ENCODE data around the gene C4orf50. TPM values are rescaled to one million over a fixed set of nuclear protein-coding genes. Genes with fewer than 3 reads are reported as not detected.
A peak's percentile ranks its signal among the peaks of the same experiment; 100 is the strongest.
"Not testable (repeated sequence)": the region's sequence is repeated elsewhere in the genome, so short reads cannot be mapped to it uniquely, and the experiment has no call there.

Gene C4orf50
- total RNA-seq, 2 donors from 2014 or later, result 0.13 TPM; not detected in 1

DNA sequence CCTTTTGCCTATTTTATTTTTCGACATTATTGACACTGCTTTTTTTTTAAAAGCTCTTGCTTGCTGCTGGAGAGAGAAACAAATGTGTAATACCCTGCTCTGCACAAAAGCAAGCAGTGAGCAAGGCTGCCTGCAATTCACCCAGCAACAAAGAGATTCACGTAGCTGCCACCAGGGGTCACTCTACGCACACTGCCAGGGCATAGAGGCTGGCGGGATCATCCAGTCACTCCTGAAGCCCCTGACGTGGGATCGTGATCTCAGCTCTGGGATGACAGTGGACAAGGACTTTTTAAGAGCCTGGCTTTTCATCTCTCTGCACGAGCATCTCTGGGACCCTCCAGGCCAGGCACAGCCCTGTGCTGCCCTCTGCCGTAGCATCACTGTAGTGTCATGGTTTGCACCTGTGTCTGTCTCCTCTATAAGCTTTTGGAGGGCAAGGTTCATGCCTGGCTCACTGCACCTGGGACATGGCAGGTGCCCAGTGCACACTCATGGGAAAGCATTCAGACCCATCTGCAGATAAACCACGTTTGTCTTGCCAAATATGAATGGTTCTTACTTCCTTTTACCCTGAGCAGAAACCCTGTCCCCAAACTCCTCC, 19.8 kb downstream of the C4orf50 start:
- Histone ChIP-seq H3K36me3 (no peaks in the 10 kb centered on the region), H3K4me3 (no peak overlapping the region), H3K4me1 (no peaks in the 10 kb centered on the region), H3K9ac (ENCODE audit: low read depth in 2 of 2, low read length in 2 of 2) (no peak overlapping the region), H3K27ac (no peak overlapping the region), H3K27me3 (no peaks in the 10 kb centered on the region), H3K9me3 (no peaks in the 10 kb centered on the region)
- intact Hi-C loops (cut with DNase I), result no loop called here
- peak; percentile 40 for DNase-seq
- TF ChIP-seq, protein P1, sequence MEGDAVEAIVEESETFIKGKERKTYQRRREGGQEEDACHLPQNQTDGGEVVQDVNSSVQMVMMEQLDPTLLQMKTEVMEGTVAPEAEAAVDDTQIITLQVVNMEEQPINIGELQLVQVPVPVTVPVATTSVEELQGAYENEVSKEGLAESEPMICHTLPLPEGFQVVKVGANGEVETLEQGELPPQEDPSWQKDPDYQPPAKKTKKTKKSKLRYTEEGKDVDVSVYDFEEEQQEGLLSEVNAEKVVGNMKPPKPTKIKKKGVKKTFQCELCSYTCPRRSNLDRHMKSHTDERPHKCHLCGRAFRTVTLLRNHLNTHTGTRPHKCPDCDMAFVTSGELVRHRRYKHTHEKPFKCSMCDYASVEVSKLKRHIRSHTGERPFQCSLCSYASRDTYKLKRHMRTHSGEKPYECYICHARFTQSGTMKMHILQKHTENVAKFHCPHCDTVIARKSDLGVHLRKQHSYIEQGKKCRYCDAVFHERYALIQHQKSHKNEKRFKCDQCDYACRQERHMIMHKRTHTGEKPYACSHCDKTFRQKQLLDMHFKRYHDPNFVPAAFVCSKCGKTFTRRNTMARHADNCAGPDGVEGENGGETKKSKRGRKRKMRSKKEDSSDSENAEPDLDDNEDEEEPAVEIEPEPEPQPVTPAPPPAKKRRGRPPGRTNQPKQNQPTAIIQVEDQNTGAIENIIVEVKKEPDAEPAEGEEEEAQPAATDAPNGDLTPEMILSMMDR (IDR thresholded peaks at IDR 0.05), result peak; percentile 83

DNA sequence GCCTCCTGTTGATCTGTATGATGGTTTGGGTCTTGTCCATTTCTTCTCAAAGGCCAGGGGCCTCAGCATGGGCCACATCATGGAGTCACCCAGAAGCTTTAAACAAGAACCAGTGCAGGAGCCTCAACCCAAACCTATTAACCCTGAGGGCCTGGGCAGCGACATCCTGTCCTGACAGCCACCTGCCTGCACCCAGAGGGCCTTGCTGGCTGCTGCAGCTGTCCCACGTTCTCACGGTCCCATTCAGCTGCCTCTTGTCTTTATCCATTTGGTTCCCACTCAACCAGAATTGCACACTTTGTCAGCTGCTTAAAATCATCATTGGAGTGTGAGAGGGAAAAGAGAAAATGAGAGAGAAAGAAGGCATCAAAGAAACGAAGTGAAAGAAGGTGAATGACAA, 21.6 kb downstream of the C4orf50 start:
- Histone ChIP-seq H3K36me3 (no peaks in the 10 kb centered on the region), H3K27me3 (no peaks in the 10 kb centered on the region), H3K4me3 (no peak overlapping the region), H3K4me1 (no peaks in the 10 kb centered on the region), H3K9ac (ENCODE audit: low read depth in 2 of 2, low read length in 2 of 2) (no peak overlapping the region), H3K27ac (no peak overlapping the region), H3K9me3 (no peaks in the 10 kb centered on the region)
- no peak for DNase-seq
- intact Hi-C loops (cut with DNase I), result no loop called here
- TF ChIP-seq, protein P1 (IDR thresholded peaks at IDR 0.05), result no peak

GRCh38 chr4:5995901-5996623, 22.2 kb downstream of the C4orf50 start:
- Histone ChIP-seq H3K27ac (no peak overlapping the region), H3K27me3 (no peaks in the 10 kb centered on the region), H3K36me3 (no peaks in the 10 kb centered on the region), H3K9me3 (no peaks in the 10 kb centered on the region), H3K9ac (ENCODE audit: low read depth in 2 of 2, low read length in 2 of 2) (no peak overlapping the region), H3K4me3 (no peak overlapping the region), H3K4me1 (no peaks in the 10 kb centered on the region)
- intact Hi-C loops (cut with DNase I), result no loop called here
- TF ChIP-seq, protein P1 (IDR thresholded peaks at IDR 0.05), result no peak
- no peak for DNase-seq

GRCh38 chr4:5993876-5994811, 24.1 kb downstream of the C4orf50 start:
- H3K4me3 ChIP-seq, result no peak overlapping the region
- H3K36me3 ChIP-seq, result no peaks in the 10 kb centered on the region
- no peak overlapping the region for H3K9ac ChIP-seq (ENCODE audit: low read depth in 2 of 2, low read length in 2 of 2)
- intact Hi-C loops (cut with DNase I), result no loop called here
- TF ChIP-seq, protein P1 (IDR thresholded peaks at IDR 0.05), result no peak
- no peaks in the 10 kb centered on the region for H3K9me3 ChIP-seq
- DNase-seq, result no peak
- H3K27ac ChIP-seq, result no peak overlapping the region
- H3K27me3 ChIP-seq, result no peaks in the 10 kb centered on the region
- H3K4me1 ChIP-seq, result no peaks in the 10 kb centered on the region

DNA sequence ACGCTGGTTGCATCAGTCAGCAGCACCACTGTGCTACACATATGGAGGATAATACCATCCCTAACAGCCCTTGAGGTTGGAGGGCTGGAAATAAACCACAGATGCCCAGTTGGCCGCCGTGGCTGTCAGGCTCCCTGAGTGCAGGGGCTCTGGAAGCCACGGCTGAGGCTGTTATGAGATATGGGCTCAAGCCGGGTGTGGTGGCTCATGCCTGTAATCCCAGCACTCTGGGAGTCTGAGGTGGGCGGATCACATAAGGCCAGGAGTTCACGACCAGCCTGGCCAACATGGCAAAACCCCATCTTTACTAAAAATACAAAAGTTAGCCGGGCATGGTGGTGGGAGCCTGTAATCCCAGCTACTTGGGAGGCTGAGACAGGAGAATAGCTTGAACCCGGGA, 24.9 kb downstream of the C4orf50 start:
- H3K36me3 ChIP-seq; H3K9me3 ChIP-seq; DNase-seq; H3K27ac ChIP-seq; H3K27me3 ChIP-seq; H3K4me1 ChIP-seq; intact Hi-C loops (cut with DNase I); H3K4me3 ChIP-seq; H3K9ac ChIP-seq (ENCODE audit: low read depth in 2 of 2, low read length in 2 of 2): not testable (repeated sequence)

All from colonic mucosa (tissue), 4 donors.